LNCAP (cell line): ENCODE measurements around the gene MEGF10.

Source experiments
- TF ChIP-seq, protein P1 (sequence below): fragments of 450-650 bp; IDR thresholded peaks from 2 replicates; pipeline ENCODE4 v1.5.1; 2017; ENCODE audit warnings: mild to moderate bottlenecking

MEGF10 gene

DNA sequence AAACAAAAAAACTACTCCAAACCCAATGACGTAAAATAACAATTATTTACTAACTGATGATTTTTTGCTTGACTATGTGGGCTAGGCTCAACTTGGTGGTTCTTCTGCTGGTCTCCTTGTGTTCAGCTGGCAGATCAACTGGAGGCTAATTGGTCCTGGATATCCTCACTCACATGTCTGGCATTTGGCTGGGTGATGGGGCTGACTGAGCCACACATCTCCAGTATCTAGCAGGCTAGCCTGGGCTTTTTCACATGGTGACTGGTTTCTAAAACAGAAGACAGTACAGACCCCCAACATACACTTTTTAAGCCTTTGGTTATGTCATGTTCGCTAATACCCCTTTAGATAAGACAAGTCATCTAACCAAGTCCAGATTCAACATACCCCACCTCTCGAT is 122.1 kb downstream of the MEGF10 start:
- TF ChIP-seq, protein P1, sequence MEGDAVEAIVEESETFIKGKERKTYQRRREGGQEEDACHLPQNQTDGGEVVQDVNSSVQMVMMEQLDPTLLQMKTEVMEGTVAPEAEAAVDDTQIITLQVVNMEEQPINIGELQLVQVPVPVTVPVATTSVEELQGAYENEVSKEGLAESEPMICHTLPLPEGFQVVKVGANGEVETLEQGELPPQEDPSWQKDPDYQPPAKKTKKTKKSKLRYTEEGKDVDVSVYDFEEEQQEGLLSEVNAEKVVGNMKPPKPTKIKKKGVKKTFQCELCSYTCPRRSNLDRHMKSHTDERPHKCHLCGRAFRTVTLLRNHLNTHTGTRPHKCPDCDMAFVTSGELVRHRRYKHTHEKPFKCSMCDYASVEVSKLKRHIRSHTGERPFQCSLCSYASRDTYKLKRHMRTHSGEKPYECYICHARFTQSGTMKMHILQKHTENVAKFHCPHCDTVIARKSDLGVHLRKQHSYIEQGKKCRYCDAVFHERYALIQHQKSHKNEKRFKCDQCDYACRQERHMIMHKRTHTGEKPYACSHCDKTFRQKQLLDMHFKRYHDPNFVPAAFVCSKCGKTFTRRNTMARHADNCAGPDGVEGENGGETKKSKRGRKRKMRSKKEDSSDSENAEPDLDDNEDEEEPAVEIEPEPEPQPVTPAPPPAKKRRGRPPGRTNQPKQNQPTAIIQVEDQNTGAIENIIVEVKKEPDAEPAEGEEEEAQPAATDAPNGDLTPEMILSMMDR = no peak

- TF ChIP-seq, protein P1 = no peak
Observed at GRCh38 chr5:127415034-127415433, 124.4 kb downstream of the MEGF10 start.

DNA sequence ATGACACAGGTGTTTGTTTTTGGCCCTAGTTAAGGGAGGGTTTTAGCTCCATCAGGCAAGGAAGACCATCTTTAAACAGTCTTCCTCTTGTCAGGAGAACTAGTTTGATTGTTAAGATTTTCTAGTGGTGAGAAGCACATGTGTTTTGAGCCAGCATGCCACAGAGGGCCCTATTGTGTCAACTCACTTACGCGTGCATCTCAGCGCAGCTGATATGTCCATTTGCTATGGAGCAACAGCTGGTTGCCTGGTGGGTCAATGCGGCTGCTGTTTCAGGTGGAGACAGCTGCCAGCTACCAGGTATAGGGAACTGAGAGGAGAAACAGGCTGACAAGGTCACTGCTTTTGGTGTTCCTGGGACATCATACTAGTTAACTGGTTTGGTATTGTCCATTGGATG is 126.3 kb downstream of the MEGF10 start:
- TF ChIP-seq, protein P1 = no peak

- TF ChIP-seq, protein P1 = no peak
Observed at GRCh38 chr5:127417528-127417927, 126.9 kb downstream of the MEGF10 start.

DNA sequence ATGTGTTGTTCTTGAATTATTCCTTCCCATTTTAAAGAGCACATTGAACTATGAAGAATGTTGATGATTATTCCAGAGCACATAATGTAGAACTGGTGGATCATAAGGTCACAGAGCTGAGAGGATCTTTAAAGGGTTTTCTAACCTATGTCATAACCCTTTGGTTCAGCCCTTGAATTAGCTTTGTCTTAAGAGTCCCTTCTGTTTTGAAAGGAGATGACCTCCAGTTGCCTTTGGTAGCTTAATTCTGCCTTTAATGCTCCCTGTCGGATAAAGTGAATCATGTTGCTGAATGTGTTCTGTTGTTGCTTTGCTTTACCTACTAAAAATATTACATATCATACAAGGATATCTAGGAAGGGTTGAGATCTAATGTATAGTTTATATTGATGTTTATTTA is 127.8 kb downstream of the MEGF10 start:
- TF ChIP-seq, protein P1 = no peak

GRCh38 chr5:127418974-127419682 is 128.5 kb downstream of the MEGF10 start:
- TF ChIP-seq, protein P1 = peak; percentile 58

DNA sequence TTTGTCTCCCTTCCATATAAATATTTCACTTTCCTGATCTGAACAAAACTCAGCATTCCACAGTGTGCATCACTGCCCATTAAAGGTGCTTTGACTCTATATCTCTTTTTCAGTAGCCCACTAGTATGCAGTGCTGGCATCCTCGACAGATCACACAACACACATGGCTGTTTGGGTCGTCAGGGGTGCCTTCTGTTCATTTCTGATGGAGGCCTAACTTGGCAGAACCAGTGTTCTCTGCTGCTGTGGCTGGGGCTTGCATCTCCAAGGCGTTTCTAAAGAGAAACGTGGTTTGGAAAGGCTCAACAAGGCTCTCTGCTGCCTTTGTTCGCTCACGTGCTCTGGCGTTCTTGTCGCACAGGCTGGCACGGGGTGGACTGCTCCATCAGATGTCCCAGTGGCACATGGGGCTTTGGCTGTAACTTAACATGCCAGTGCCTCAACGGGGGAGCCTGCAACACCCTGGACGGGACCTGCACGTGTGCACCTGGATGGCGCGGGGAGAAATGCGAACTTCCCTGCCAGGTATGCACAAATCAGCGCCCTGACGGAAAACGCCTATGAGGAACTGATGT is 129.2 kb downstream of the MEGF10 start:
- TF ChIP-seq, protein P1 = no peak
